Activated CD4-positive, alpha-beta memory T cell treated with anti-CD3 and anti-CD28 coated beads, Interleukin-2, amount 10 ng/mL, durations not matched to agents 7 days and 5 days (primary cell): Measurements from ENCODE around the gene METRNL. TPM values are rescaled to one million over a fixed set of nuclear protein-coding genes. Genes with fewer than 3 reads are reported as not detected.

Source experiments
- CTCF ChIA-PET: fragments of 350-600 bp; sonication (Branson Sonifier 250); formaldehyde crosslinking; loops from one replicate; lab custom pipeline; 2021; ENCODE audit warnings: antibody characterized with exemption, inconsistent platforms; lab: Charles Lee
- POLR2A ChIA-PET: fragments of 350-600 bp; sonication (Branson Sonifier 250); formaldehyde crosslinking; loops from one replicate; lab custom pipeline; 2021; ENCODE audit warnings: antibody characterized with exemption; lab: Charles Lee
- DNase-seq: peaks from one replicate; pipeline ENCODE4 v3.0.0-alpha.2; 2020
- H3K27ac Mint-ChIP-seq: one replicate; pipeline ENCODE4 v1.8.0; 2021; ENCODE audit warnings: mild to moderate bottlenecking, mixed read lengths
- H3K27me3 Mint-ChIP-seq: one replicate; pipeline ENCODE4 v1.8.0; 2021; ENCODE audit warnings: mixed read lengths
- H3K36me3 Mint-ChIP-seq: one replicate; pipeline ENCODE4 v1.8.0; 2021; ENCODE audit warnings: low read depth, mixed read lengths
- H3K4me1 Mint-ChIP-seq: one replicate; pipeline ENCODE4 v1.8.0; 2021; ENCODE audit warnings: mixed read lengths
- H3K4me3 Mint-ChIP-seq: one replicate; pipeline ENCODE4 v1.8.0; 2021; ENCODE audit warnings: mild to moderate bottlenecking, mixed read lengths
- H3K9me3 Mint-ChIP-seq: one replicate; pipeline ENCODE4 v1.8.0; 2021; ENCODE audit warnings: mixed read lengths
- total RNA-seq, 2 experiments: library from RNA; stranded (reverse); gene quantifications; one replicate each; pipeline ENCODE4 v1.2.3, GENCODE V29; 2021

Gene METRNL
- total RNA-seq, 2 experiments from 2014 or later: 27.3 to 28.1 TPM

GRCh38 chr17:83071966-83072562, 7.3 kb upstream of the METRNL start:
- H3K27me3 Mint-ChIP-seq: peaks cover 18% of the 10 kb centered on the region
- no peak overlapping the region for H3K27ac Mint-ChIP-seq
- H3K36me3 Mint-ChIP-seq: no peaks in the 10 kb centered on the region
- no peak for DNase-seq
- H3K4me1 Mint-ChIP-seq: peaks cover 33% of the 10 kb centered on the region
- no peak overlapping the region for H3K4me3 Mint-ChIP-seq
- ChIA-PET CTCF (no interaction called here), POLR2A (interaction anchor here (0.6 to 0.7 kb wide), 2 partner anchors 18 to 209 kb away, joined by 3 read pairs; no protein-coding TSS in a partner anchor)
- no peaks in the 10 kb centered on the region for H3K9me3 Mint-ChIP-seq

DNA sequence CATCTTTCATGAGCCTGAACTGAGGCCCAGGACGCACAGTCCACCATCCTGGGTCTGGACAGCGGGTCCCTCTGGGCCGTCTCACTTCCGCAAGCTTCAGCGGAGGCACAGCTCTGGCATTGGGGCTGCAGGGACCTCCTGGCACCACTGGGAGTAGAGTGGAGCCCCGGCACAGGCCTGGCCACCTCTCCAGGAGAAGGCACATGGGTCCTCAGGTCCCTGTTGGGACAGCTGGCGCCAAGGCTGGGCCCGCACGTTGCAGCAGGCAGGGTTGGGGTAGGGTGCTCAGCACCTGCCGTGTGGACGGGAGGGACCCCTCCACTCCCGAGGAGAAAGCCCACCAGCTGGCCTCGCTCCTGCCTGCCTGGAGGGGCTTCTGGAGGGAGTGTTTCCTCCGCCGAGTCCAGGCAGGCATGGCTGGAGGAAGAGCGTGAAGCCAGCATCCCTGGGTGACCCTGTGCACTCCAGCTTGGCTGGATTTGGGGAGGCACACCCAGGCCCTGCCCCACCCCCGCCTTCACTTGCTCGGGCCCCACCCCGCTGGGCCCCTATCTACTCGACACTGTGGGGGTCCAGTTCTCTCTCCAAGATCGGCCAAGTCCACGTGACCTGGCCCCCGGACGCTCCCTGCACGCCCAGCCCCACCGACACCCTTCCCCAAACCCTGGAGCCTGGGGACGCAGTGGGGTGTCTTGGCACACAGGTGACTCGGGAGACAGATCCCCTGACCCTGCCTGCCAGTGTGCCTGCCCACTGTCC, 6.6 kb upstream of the METRNL start:
- peaks cover 25% of the 10 kb centered on the region for H3K27me3 Mint-ChIP-seq
- H3K4me3 Mint-ChIP-seq: no peak overlapping the region
- no peaks in the 10 kb centered on the region for H3K9me3 Mint-ChIP-seq
- no peak for DNase-seq
- CTCF ChIA-PET: no interaction called here
- H3K4me1 Mint-ChIP-seq: peaks cover 32% of the 10 kb centered on the region
- H3K27ac Mint-ChIP-seq: no peak overlapping the region
- POLR2A ChIA-PET: interaction anchor here (0.7 kb wide), 1 partner anchor 19 kb away, joined by 3 read pairs; no protein-coding TSS in a partner anchor
- no peaks in the 10 kb centered on the region for H3K36me3 Mint-ChIP-seq

GRCh38 chr17:83073389-83074063, 5.9 kb upstream of the METRNL start:
- Mint-ChIP-seq H3K36me3 (no peaks in the 10 kb centered on the region), H3K4me1 (peaks cover 30% of the 10 kb centered on the region), H3K27ac (no peak overlapping the region), H3K27me3 (peaks cover 29% of the 10 kb centered on the region), H3K4me3 (no peak overlapping the region), H3K9me3 (no peaks in the 10 kb centered on the region)
- ChIA-PET CTCF (no interaction called here), POLR2A (no interaction called here)
- DNase-seq: no peak

DNA sequence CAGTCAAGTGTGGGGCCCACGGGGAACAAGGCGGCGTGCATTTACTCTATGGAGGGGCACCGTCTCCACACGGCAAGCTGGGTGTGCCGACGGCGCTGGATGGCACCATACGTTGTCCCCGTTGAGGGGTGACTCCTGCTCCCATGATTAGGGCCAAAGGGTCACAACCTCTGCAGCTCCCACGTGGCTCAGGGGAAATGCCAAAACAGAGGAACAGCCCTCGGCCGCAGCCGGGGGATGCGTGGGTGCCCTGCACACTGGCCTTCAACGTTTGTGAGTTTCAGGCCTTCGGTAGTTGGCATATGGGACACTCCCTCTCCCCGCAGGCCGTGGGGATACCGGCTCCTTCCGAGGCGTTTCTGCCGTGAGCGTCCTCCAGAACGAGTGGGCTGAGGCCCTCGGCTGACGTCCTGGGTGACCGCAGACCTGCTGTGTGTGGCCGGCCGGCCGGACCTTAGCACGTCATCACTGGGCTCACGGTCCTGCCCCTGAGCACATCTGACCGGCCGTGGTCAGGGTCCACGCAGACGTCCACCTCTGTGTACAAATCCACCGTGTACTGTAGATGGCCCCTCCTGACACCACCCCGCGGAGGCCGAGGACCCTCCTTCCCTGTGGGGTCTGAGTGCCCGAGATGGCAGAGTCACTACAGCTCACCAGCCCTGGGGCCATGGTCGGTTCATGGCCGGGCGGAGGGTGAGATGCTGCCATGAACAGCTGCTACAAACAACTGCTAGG, 4.8 kb upstream of the METRNL start:
- Mint-ChIP-seq H3K27me3 (peaks cover 29% of the 10 kb centered on the region), H3K4me1 (peaks cover 21% of the 10 kb centered on the region), H3K27ac (no peak overlapping the region), H3K36me3 (no peaks in the 10 kb centered on the region), H3K4me3 (no peak overlapping the region), H3K9me3 (no peaks in the 10 kb centered on the region)
- DNase-seq: no peak
- POLR2A ChIA-PET: no interaction called here
- CTCF ChIA-PET: no interaction called here

- Mint-ChIP-seq H3K9me3 (no peaks in the 10 kb centered on the region), H3K4me1 (peaks cover 19% of the 10 kb centered on the region), H3K4me3 (no peak overlapping the region), H3K36me3 (no peaks in the 10 kb centered on the region), H3K27me3 (peaks cover 29% of the 10 kb centered on the region), H3K27ac (no peak overlapping the region)
- ChIA-PET CTCF (interaction anchor here (1.7 kb wide), 1 partner anchor 125 kb away, joined by 5 read pairs; no protein-coding TSS in a partner anchor), POLR2A (no interaction called here)
- DNase-seq: no peak
Measured at GRCh38 chr17:83075270-83075880, 4.0 kb upstream of the METRNL start.

- ChIA-PET POLR2A (no interaction called here), CTCF (interaction anchor here (1.7 kb wide), 1 partner anchor 124 kb away, joined by 5 read pairs; no protein-coding TSS in a partner anchor)
- no peak overlapping the region for H3K27ac Mint-ChIP-seq
- H3K4me3 Mint-ChIP-seq: no peak overlapping the region
- peaks cover 4% of the 10 kb centered on the region for H3K36me3 Mint-ChIP-seq
- DNase-seq: no peak
- peaks cover 9% of the 10 kb centered on the region for H3K4me1 Mint-ChIP-seq
- peaks cover 32% of the 10 kb centered on the region for H3K27me3 Mint-ChIP-seq
- no peaks in the 10 kb centered on the region for H3K9me3 Mint-ChIP-seq
Measured at GRCh38 chr17:83076938-83077337, 2.5 kb upstream of the METRNL start.

DNA sequence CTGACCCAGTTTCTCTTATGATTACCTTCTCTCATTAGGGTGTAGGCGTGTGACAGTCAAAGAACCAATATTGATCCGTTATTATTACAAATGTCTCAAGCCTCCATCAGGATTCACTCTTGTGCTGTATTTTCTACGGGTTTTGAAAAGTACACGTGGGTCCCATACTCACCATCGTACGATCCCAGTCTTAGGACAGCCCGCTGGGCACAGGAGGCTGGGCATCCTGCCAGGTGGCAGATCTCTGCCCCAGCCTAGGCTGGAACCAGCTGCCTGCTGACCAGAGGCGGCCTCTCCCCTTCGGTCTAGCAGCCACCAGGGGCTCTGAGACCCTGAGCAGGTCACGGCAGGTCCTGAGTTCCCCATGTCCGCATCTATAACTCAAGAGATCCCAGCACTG, 2.0 kb upstream of the METRNL start:
- H3K4me3 Mint-ChIP-seq: no peak overlapping the region
- no peak overlapping the region for H3K27ac Mint-ChIP-seq
- ChIA-PET CTCF (no interaction called here), POLR2A (no interaction called here)
- no peak for DNase-seq
- peaks cover 35% of the 10 kb centered on the region for H3K27me3 Mint-ChIP-seq
- H3K9me3 Mint-ChIP-seq: no peaks in the 10 kb centered on the region
- peaks cover 10% of the 10 kb centered on the region for H3K4me1 Mint-ChIP-seq
- peaks cover 8% of the 10 kb centered on the region for H3K36me3 Mint-ChIP-seq

DNA sequence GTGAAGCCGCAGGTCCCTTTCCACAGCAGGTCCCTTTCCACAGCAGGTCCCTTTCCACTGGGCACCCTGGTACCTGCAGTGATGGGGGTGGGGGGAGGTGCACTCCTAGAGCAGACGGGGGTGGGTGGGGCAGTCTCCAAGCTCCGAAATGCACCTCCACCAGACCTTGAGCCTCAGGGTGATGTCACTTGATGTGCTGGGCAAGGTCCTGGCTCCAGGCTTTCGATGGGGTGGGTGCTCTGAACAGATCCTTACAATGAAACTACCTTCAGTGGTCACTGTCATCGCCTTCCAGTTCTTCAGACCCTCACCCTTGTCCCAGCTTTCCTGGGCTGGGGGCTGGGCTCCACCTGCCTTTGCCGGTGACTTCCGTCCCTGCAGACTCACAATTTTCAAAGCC, 1.5 kb upstream of the METRNL start:
- DNase-seq: no peak
- peaks cover 38% of the 10 kb centered on the region for H3K27me3 Mint-ChIP-seq
- CTCF ChIA-PET: no interaction called here
- H3K36me3 Mint-ChIP-seq: peaks cover 14% of the 10 kb centered on the region
- H3K9me3 Mint-ChIP-seq: no peaks in the 10 kb centered on the region
- peak overlapping the region; percentile 9 for H3K4me3 Mint-ChIP-seq
- POLR2A ChIA-PET: interaction anchor here (1.3 kb wide), 1 partner anchor 8 kb away, joined by 3 read pairs; no protein-coding TSS in a partner anchor
- no peak overlapping the region for H3K27ac Mint-ChIP-seq
- H3K4me1 Mint-ChIP-seq: peaks cover 15% of the 10 kb centered on the region

DNA sequence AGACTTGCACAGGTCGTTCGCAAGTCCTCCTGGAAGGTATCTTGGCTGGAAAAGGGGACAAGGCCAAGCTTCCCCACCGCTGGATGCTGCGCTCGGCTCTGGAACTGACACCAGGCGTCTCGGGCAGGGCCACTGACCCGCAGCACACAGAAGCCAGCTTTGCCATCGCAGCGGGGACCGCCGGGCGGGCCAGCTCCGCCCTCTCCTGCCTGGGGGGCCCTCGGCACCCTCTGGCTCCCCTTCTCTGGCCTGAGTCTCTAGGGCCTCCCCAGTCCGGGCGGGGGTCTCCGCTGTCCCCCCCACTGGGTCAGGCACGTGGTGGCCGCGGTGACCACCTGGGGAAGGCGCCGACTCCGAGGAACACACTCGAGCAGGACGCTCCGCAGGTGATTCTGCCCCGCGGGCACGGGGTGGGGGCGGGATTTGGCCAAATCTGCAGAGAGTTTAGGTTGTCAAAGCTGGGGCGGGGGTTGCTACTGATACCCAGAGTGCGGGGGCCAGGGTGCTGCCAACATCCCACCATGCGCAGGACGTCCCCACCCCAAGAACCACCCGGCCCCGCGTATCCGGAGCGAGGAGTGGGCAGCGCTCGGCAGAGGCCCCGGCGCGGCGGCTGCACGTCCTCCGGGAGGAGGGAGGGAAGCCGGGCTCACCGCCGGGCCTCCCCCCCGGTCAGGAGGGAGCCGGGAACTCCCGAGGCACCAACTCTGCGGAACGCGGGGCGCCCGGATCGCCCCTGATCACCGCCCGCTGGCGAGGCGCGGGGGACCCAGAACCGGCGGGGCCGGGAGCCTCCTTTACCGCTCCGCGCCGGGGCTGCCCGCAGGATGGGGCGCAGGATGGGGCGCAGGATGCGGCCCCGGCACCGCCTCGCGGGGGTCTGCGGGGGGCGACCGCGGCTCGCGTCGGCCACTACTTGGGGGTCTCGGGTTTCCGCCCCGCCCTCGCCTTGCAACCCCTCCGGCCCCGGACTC, 744 bp upstream of the METRNL start:
- peaks cover 41% of the 10 kb centered on the region for H3K27me3 Mint-ChIP-seq
- no peaks in the 10 kb centered on the region for H3K9me3 Mint-ChIP-seq
- ChIA-PET CTCF (no interaction called here), POLR2A (interaction anchor here (0.6 to 1.4 kb wide), 5 partner anchors 9 to 217 kb away, joined by 3 to 8 read pairs (median 3); no protein-coding TSS in a partner anchor)
- H3K4me3 Mint-ChIP-seq: peak overlapping the region; percentile 50
- H3K4me1 Mint-ChIP-seq: peaks cover 22% of the 10 kb centered on the region
- DNase-seq: no peak
- no peak overlapping the region for H3K27ac Mint-ChIP-seq
- peaks cover 15% of the 10 kb centered on the region for H3K36me3 Mint-ChIP-seq

- peaks cover 34% of the 10 kb centered on the region for H3K4me1 Mint-ChIP-seq
- H3K27ac Mint-ChIP-seq: no peak overlapping the region
- H3K4me3 Mint-ChIP-seq: no peak overlapping the region
- peaks cover 42% of the 10 kb centered on the region for H3K27me3 Mint-ChIP-seq
- ChIA-PET POLR2A (interaction anchor here (0.6 to 1.4 kb wide), 4 partner anchors 70 to 218 kb away, joined by 3 to 8 read pairs (median 3); no protein-coding TSS in a partner anchor), CTCF (no interaction called here)
- peaks cover 15% of the 10 kb centered on the region for H3K36me3 Mint-ChIP-seq
- DNase-seq: no peak
- H3K9me3 Mint-ChIP-seq: no peaks in the 10 kb centered on the region
Measured at GRCh38 chr17:83079766-83080578, 563 bp downstream of the METRNL start.

- ChIA-PET CTCF (no interaction called here), POLR2A (no interaction called here)
- no peaks in the 10 kb centered on the region for H3K9me3 Mint-ChIP-seq
- H3K27ac Mint-ChIP-seq: no peak overlapping the region
- peaks cover 15% of the 10 kb centered on the region for H3K36me3 Mint-ChIP-seq
- DNase-seq: no peak
- H3K4me3 Mint-ChIP-seq: no peak overlapping the region
- peaks cover 37% of the 10 kb centered on the region for H3K27me3 Mint-ChIP-seq
- peaks cover 35% of the 10 kb centered on the region for H3K4me1 Mint-ChIP-seq
Measured at GRCh38 chr17:83080579-83080857, 1.1 kb downstream of the METRNL start.
